Measurements from ENCODE around the gene CDX2.

The CDX2 gene

GRCh38 chr13:27933118-27933517 lies 36.0 kb downstream of the CDX2 start:
- no peak for DNase-seq

GRCh38 chr13:27929868-27930267 lies 39.2 kb downstream of the CDX2 start:
- no peak for DNase-seq

- DNase-seq = no peak
Observed at GRCh38 chr13:27928805-27929753, 40.0 kb downstream of the CDX2 start.

GRCh38 chr13:27928353-27928804 lies 40.7 kb downstream of the CDX2 start:
- no peak for DNase-seq

- no peak for DNase-seq
Observed at GRCh38 chr13:27927444-27928352, 41.4 kb downstream of the CDX2 start.

- no peak for DNase-seq
Observed at GRCh38 chr13:27926644-27927434, 42.3 kb downstream of the CDX2 start.

GRCh38 chr13:27925220-27925991 lies 43.7 kb downstream of the CDX2 start:
- no peak for DNase-seq

GRCh38 chr13:27924529-27925141 lies 44.5 kb downstream of the CDX2 start:
- DNase-seq = no peak

GRCh38 chr13:27923794-27924528 lies 45.2 kb downstream of the CDX2 start:
- DNase-seq = no peak

- no peak for DNase-seq
Observed at GRCh38 chr13:27922883-27923612, 46.1 kb downstream of the CDX2 start.

- DNase-seq = no peak
Observed at GRCh38 chr13:27921961-27922882, 46.9 kb downstream of the CDX2 start.

- DNase-seq = no peak
Observed at GRCh38 chr13:27921421-27921960, 47.6 kb downstream of the CDX2 start.

- DNase-seq = no peak
Observed at GRCh38 chr13:27920677-27921420, 48.3 kb downstream of the CDX2 start.

- peak in 2 of 56 donors; percentile 5 to 25 for DNase-seq
Observed at GRCh38 chr13:27919934-27920676, 49.0 kb downstream of the CDX2 start, which contains the start of gene PDX1. Gene PDX1, plus strand, starts transcription at chr13:27920000. Its CDS starts 139 bp downstream, at chr13:27920139.

GRCh38 chr13:27919659-27919933 lies 49.5 kb downstream of the CDX2 start:
- no peak for DNase-seq

All from nucleus accumbens (tissue), 56 donors.